ENCODE data around the gene CPD.

Gene CPD

DNA sequence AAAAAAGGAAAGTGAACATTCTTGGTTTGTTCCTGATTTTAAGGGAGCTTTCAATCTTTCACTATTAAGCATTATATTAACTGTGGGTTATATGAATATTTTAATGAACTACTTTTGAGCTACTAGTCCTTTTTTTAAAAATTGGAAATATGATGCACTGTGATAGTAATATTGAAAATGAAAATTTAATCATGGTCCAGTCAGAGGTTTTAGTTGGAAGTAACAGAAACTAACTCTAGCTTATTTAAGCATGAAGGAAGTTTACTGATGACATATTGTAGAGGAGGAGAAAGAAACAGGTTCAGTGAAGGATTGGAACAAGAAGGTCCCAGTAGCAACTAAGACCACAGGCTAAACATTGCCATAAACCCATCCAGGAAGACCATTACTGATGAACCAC, 24.0 kb upstream of the CPD start:
- no peak for DNase-seq (ENCODE audit: low read depth)

GRCh38 chr17:30357476-30357875, 21.3 kb upstream of the CPD start:
- DNase-seq (ENCODE audit: low read depth) = no peak

GRCh38 chr17:30358055-30358760, 20.5 kb upstream of the CPD start:
- DNase-seq (ENCODE audit: low read depth) = no peak

DNA sequence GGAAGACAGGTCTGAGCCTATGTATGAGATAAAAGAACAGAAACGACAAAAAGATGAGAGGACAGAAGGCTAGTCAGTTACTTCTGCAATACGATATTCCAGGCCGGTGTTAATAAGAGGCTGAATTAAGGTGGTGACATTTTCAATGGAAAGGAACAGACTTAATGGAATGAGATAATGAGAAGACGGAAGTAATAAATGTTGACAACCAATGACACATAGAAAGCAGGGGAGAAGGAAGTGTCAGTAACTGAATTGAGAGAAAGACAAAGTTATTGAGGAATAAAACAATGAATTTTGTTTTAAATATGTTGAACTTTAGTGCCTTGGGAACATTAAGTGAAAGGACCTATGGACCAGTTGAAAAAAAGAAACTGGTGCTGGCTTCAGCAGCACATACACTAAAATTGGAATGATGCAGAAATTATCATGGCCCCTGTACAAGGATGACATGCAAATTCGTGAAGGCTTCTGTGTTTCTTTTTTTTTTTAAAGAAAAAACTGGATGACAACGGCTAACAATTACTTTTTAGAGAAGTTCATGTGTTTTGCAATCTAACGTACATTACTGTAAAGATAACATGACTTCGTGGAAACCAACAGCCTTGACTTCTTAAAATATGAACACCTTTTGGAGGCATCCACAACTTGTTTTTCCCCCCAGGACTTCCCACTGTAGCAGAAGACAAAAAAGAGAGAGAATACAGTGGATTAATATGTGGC, 18.5 kb upstream of the CPD start:
- no peak for DNase-seq (ENCODE audit: low read depth)

DNA sequence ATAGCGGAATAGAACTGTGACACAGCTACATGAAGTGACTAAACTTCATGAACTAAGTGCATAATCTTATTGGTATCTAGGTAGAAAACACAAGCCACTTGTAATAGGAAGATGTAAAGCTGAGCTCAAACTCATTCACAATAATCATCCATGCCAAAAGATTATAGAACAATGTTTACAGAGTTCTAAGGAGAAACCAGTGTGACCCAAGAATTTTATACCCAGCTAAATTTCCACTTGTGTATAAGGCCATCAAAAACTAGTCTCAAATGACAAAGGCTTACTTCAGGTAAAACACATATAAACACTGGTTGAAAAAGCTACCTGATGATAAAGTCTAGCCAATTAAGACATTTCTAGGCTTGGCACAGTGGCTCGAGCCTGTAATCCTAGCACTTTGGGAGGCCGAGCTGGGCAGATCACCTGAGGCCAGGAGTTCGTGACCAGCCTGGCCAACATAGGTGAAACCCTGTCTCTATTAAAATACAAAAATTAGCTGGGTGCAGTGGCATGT, 16.9 kb upstream of the CPD start:
- no peak for DNase-seq (ENCODE audit: low read depth)

GRCh38 chr17:30363715-30364202, 15.0 kb upstream of the CPD start:
- DNase-seq (ENCODE audit: low read depth) = peak; percentile 35

DNA sequence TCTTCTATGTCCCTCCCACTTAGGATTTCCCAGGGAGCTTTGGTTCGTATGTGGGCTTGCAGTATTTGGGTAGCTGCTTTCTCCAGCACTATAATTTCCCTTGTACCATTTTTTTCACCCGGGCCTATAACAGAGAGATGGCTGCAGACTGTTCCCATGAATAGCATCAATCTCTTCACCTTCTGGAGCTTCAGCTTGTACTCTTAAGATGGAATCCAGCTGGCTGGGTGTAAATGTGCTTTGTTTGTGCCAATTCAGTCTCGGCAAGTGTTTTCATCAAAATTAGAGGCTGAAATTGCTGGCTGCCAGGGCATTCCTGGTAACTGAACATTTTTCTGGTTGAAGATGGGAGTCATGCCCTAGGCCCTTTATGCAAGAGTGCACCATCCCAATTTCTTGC, 12.2 kb upstream of the CPD start:
- DNase-seq (ENCODE audit: low read depth) = no peak

DNA sequence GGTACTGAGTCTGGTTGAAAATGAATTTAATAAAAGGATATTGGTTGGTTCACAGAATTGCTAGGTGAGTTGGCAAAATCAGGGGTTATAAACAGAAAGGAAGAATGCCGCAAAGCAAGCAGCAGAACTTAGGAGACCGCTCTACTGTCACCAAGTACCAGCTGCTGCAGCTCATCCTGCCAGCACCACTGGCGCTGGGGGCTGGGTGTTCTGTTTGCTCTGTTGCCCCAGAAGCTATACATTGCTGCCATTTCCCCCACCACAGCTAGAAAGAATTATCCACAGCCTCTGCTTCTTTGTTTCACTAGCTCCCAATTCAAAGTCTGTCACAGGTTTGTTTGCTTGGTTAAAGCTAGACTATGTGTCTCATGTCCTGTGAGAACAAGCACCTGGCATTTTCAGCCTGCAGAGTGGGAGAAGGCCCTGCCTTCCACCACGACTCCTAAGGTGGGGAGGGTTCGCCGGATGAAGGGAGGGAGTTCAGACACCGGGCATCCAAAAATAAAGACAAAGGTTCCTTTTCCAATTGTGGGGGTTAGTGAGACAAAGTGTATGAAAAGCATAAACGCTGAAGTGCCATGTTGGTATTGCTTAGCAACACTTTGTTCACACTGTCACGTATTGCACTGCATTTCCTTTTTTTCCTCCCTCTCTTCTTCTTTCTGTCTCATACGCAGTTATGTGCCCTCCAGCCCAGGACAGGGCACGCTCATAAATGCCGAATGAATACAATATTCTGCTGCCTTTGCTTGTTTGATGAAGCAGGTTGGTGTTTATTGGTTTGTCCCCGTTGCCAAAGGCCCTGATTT, 9.6 kb upstream of the CPD start:
- no peak for DNase-seq (ENCODE audit: low read depth)

- DNase-seq (ENCODE audit: low read depth) = no peak
Observed at GRCh38 chr17:30369995-30370394, 8.7 kb upstream of the CPD start.

GRCh38 chr17:30372755-30373154, 6.0 kb upstream of the CPD start:
- no peak for DNase-seq (ENCODE audit: low read depth)

GRCh38 chr17:30375661-30376060, 3.1 kb upstream of the CPD start:
- no peak for DNase-seq (ENCODE audit: low read depth)

GRCh38 chr17:30376621-30377452, 1.9 kb upstream of the CPD start:
- DNase-seq (ENCODE audit: low read depth) = peak; percentile 53

DNA sequence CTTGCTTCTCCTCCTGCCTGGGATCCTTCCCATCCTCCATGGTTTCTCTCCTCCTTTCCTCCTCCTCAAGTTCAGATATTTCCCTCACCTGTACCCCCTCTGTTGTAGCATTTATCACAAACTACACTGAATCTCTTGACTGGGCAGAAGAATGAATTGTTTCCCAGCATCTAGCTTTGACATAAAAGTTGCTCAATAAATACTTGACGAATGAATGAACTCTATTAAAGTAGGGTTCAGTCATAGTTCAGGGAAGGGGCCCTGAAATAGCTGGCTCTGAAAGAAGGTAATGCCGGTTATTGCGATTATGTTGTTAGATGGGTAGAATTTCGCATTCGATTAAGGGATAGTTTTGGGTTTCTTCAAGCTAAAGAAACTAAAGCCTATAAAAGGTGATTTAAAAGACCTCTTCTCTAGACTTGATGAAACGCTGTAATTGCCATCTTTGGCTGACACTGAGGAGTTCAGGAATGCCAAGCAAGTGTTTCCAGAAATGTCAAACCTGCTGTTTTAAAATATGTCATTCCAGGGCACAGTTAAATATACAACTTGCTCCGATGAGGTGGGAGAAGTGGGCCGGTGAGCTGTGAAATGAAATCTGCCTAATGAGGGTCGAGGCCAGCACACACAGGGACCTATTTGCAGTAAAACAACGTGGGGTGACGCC, 1.0 kb upstream of the CPD start:
- no peak for DNase-seq (ENCODE audit: low read depth)

- no peak for DNase-seq (ENCODE audit: low read depth)
Observed at GRCh38 chr17:30378241-30378824, 394 bp upstream of the CPD start.

- DNase-seq (ENCODE audit: low read depth) = no peak
Observed at GRCh38 chr17:30379303-30379902, 676 bp downstream of the CPD start.

GRCh38 chr17:30379903-30380381, 1.2 kb downstream of the CPD start:
- DNase-seq (ENCODE audit: low read depth) = no peak

DNA sequence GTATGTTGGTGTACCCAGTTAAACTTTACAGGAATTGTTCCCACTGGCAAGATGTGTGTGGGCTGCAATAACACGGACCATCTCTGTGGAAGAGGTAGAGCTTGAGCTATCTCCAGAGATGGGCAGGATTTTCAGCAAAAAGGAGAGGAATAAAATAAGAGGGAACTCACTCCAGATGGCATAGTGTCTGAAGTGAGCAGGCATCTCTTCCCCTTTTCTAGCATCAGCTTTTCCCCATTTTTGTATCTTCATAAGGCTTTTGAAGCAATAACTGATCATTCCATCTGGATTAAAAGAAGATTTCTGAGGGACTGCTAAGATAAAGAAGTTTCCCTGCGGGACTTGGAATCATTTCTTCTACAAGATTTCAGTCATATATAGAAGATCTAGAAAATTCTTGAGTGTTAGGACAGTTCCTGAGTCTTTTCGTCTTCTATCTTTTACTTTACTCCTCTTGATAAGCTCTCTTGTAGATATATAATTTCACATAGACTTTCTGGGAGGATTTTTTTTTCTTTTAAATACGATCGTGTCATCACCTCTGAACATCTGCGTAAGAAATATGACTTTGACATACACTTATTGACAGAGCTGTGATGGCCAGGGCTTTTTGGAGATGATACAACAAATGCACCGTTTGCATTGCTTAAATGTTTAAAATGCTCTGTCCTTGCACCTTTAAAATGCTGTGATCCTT, 2.1 kb downstream of the CPD start:
- no peak for DNase-seq (ENCODE audit: low read depth)

DNA sequence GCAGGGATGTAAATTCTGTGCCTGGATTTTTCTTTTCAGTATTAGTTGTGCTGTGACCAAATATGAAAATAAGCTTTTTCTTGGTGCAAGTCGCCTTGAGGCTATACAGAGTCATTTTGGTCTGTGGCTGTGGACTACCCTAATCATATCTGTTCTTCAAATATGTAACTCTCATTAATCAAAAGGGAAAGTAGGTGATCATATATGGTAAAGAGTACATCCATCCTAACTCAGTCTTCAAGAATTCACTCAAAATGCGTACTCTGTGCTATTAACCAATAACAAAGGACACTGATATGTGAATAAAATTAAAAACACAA, 2.6 kb downstream of the CPD start:
- no peak for DNase-seq (ENCODE audit: low read depth)

- no peak for DNase-seq (ENCODE audit: low read depth)
Observed at GRCh38 chr17:30382345-30382744, 3.6 kb downstream of the CPD start.
